Central memory CD8-positive, alpha-beta T cell (primary cell): ENCODE data around the gene RPS6KA5.
"Not testable (repeated sequence)": the region's sequence is repeated elsewhere in the genome, so short reads cannot be mapped to it uniquely, and the experiment has no call there.

Experiments used
- ATAC-seq: fragments of 150-1000 bp; cut with Tn5 transposase; replicated peaks from 2 replicates; pipeline ENCODE4 v1.10.0; 2022; ENCODE audit warnings: mild to moderate bottlenecking, moderate FRiP score, moderate number of reproducible peaks; ENCODE audit not compliant: poor library complexity, severe bottlenecking; ENCODE audit errors: extremely low read depth
- DNase-seq, 2 donors: peaks; one replicate each; pipeline ENCODE4 v3.0.0; 2021; ENCODE audit warnings: low spot score in 2 of 2
- H3K27ac Mint-ChIP-seq: one replicate; pipeline ENCODE4 v1.8.0; 2022; ENCODE audit warnings: low read depth, mild to moderate bottlenecking, moderate library complexity, mixed read lengths
- H3K27me3 Mint-ChIP-seq: one replicate; pipeline ENCODE4 v1.8.0; 2022; ENCODE audit warnings: mixed read lengths
- H3K36me3 Mint-ChIP-seq: one replicate; pipeline ENCODE4 v1.8.0; 2022; ENCODE audit warnings: mild to moderate bottlenecking, moderate library complexity, mixed read lengths; ENCODE audit not compliant: insufficient read depth
- H3K4me1 Mint-ChIP-seq: one replicate; pipeline ENCODE4 v1.8.0; 2022; ENCODE audit warnings: mixed read lengths
- H3K4me3 Mint-ChIP-seq: one replicate; pipeline ENCODE4 v1.8.0; 2022; ENCODE audit warnings: mild to moderate bottlenecking, moderate library complexity, mixed read lengths
- H3K9me3 Mint-ChIP-seq: one replicate; pipeline ENCODE4 v1.8.0; 2022; ENCODE audit warnings: mixed read lengths

The RPS6KA5 gene

DNA sequence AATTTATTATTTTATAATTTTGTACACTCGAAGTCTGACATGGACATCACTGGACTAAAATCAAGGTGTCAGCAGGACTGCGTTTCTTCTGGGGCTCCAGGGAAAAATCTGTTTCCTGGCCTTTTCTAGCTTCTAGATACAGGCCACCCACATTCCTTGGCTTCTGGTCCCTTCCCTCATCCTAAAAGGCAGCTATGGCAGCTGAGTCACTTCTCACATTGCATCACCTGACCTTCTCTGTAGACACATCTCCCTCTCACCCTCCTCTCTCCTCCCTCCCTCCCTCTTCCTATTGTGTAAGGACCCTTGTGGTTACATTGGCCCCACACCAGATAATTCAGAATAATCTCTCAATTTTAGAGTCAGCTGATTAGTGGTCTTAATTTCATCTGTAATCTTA is 92.4 kb downstream of the RPS6KA5 start:
- no peak overlapping the region for H3K4me3 Mint-ChIP-seq
- H3K36me3 Mint-ChIP-seq, result peaks cover 4% of the 10 kb centered on the region
- no peaks in the 10 kb centered on the region for H3K27me3 Mint-ChIP-seq
- no peaks in the 10 kb centered on the region for H3K9me3 Mint-ChIP-seq
- no peak overlapping the region for H3K27ac Mint-ChIP-seq
- H3K4me1 Mint-ChIP-seq, result peaks cover 17% of the 10 kb centered on the region
- DNase-seq (no peak), ATAC-seq (no peak)

GRCh38 chr14:90966493-90966892 is 93.9 kb downstream of the RPS6KA5 start:
- H3K27me3 Mint-ChIP-seq, result no peaks in the 10 kb centered on the region
- H3K4me1 Mint-ChIP-seq, result peaks cover 17% of the 10 kb centered on the region
- peaks cover 2% of the 10 kb centered on the region for H3K36me3 Mint-ChIP-seq
- no peak for DNase-seq
- no peaks in the 10 kb centered on the region for H3K9me3 Mint-ChIP-seq
- H3K27ac Mint-ChIP-seq, result no peak overlapping the region
- no peak overlapping the region for H3K4me3 Mint-ChIP-seq
- ATAC-seq, result no peak

- peaks cover 17% of the 10 kb centered on the region for H3K4me1 Mint-ChIP-seq
- ATAC-seq, result no peak
- H3K4me3 Mint-ChIP-seq, result no peak overlapping the region
- H3K36me3 Mint-ChIP-seq, result peaks cover 2% of the 10 kb centered on the region
- H3K9me3 Mint-ChIP-seq, result no peaks in the 10 kb centered on the region
- no peak for DNase-seq
- no peaks in the 10 kb centered on the region for H3K27me3 Mint-ChIP-seq
- H3K27ac Mint-ChIP-seq, result peak overlapping the region; percentile 8
Observed at GRCh38 chr14:90965765-90966164, 94.7 kb downstream of the RPS6KA5 start.

- H3K27ac Mint-ChIP-seq, result no peak overlapping the region
- ATAC-seq (no peak), DNase-seq (no peak)
- no peaks in the 10 kb centered on the region for H3K27me3 Mint-ChIP-seq
- H3K4me3 Mint-ChIP-seq, result no peak overlapping the region
- peaks cover 1% of the 10 kb centered on the region for H3K36me3 Mint-ChIP-seq
- H3K4me1 Mint-ChIP-seq, result peaks cover 6% of the 10 kb centered on the region
- no peaks in the 10 kb centered on the region for H3K9me3 Mint-ChIP-seq
Observed at GRCh38 chr14:90963343-90963742, 97.1 kb downstream of the RPS6KA5 start.

DNA sequence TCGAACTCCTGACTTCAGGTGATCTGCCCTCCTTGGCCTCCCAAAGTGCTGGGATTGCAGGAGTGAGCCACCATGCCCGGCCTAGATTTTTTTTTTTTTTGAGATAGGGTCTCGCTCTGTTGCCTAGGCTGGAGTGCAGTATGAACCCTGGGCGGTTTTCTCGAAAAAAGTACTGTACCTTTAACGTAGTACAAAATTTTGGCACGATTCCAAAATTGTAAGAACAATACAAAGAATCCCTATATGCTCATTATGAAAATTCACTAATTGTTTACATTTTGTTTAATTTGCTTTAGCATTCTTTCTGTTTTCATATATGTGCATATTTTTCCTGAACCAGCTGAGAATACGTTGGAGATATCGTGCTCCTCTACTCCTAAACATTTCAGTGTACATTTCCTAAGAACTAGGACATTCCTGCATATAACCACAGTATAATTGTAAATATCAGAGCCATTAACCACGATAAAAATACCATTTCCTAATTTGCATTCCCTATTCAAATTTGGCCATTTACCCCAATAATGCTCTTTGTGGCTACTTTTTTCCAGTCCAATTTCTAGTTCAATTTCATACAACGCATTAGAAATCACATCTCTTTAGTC is 97.8 kb downstream of the RPS6KA5 start:
- DNase-seq (no peak), ATAC-seq (no peak)
- no peak overlapping the region for H3K27ac Mint-ChIP-seq
- H3K4me3 Mint-ChIP-seq, result no peak overlapping the region
- no peaks in the 10 kb centered on the region for H3K27me3 Mint-ChIP-seq
- H3K4me1 Mint-ChIP-seq, result peaks cover 6% of the 10 kb centered on the region
- H3K9me3 Mint-ChIP-seq, result no peaks in the 10 kb centered on the region
- H3K36me3 Mint-ChIP-seq, result no peaks in the 10 kb centered on the region

GRCh38 chr14:90960818-90961217 is 99.6 kb downstream of the RPS6KA5 start:
- H3K36me3 Mint-ChIP-seq, result peaks cover 3% of the 10 kb centered on the region
- ATAC-seq (no peak), DNase-seq (no peak)
- peaks cover 5% of the 10 kb centered on the region for H3K4me1 Mint-ChIP-seq
- no peaks in the 10 kb centered on the region for H3K27me3 Mint-ChIP-seq
- H3K4me3 Mint-ChIP-seq, result no peak overlapping the region
- peaks cover 5% of the 10 kb centered on the region for H3K9me3 Mint-ChIP-seq
- no peak overlapping the region for H3K27ac Mint-ChIP-seq

GRCh38 chr14:90959344-90959743 is 101.1 kb downstream of the RPS6KA5 start:
- Mint-ChIP-seq H3K4me3 (no peak overlapping the region), H3K9me3 (peaks cover 5% of the 10 kb centered on the region), H3K27ac (no peak overlapping the region), H3K36me3 (peaks cover 5% of the 10 kb centered on the region), H3K27me3 (no peaks in the 10 kb centered on the region), H3K4me1 (no peaks in the 10 kb centered on the region)
- DNase-seq (no peak), ATAC-seq (no peak)

GRCh38 chr14:90956273-90956672 is 104.2 kb downstream of the RPS6KA5 start:
- ATAC-seq (no peak), DNase-seq (no peak)
- no peaks in the 10 kb centered on the region for H3K27me3 Mint-ChIP-seq
- no peaks in the 10 kb centered on the region for H3K4me1 Mint-ChIP-seq
- no peak overlapping the region for H3K27ac Mint-ChIP-seq
- H3K36me3 Mint-ChIP-seq, result peaks cover 5% of the 10 kb centered on the region
- peaks cover 10% of the 10 kb centered on the region for H3K9me3 Mint-ChIP-seq
- no peak overlapping the region for H3K4me3 Mint-ChIP-seq

DNA sequence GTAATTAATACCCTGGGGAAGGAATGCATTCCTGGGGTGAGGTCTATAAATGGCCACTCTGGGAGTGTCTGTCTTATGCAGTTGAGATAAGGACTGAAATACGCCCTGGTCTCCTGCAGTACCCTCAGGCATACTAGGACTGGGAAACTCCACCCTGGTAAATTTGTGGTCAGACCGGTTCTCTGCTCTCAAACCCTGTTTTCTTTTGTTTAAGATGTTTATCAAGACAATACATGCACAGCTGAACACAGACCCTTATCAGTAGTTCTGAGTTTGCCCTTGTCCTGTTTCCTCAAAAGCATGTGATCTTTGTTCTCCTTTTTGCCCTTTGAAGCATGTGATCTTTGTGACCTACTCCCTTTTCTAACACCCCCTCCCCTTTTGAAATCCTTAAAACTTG is 106.8 kb downstream of the RPS6KA5 start:
- H3K4me1 Mint-ChIP-seq, H3K27ac Mint-ChIP-seq, ATAC-seq, H3K9me3 Mint-ChIP-seq, DNase-seq, H3K36me3 Mint-ChIP-seq, H3K27me3 Mint-ChIP-seq, H3K4me3 Mint-ChIP-seq: not testable (repeated sequence)

- Mint-ChIP-seq H3K27ac (no peak overlapping the region), H3K27me3 (no peaks in the 10 kb centered on the region), H3K36me3 (peaks cover 9% of the 10 kb centered on the region), H3K9me3 (peaks cover 17% of the 10 kb centered on the region), H3K4me3 (no peak overlapping the region), H3K4me1 (no peaks in the 10 kb centered on the region)
- ATAC-seq, result no peak
- no peak for DNase-seq
Observed at GRCh38 chr14:90943367-90943766, 117.1 kb downstream of the RPS6KA5 start.

GRCh38 chr14:90942511-90942910 is 117.9 kb downstream of the RPS6KA5 start:
- peaks cover 9% of the 10 kb centered on the region for H3K36me3 Mint-ChIP-seq
- H3K27me3 Mint-ChIP-seq, result no peaks in the 10 kb centered on the region
- DNase-seq (no peak), ATAC-seq (no peak)
- H3K4me3 Mint-ChIP-seq, result no peak overlapping the region
- peaks cover 17% of the 10 kb centered on the region for H3K9me3 Mint-ChIP-seq
- no peak overlapping the region for H3K27ac Mint-ChIP-seq
- H3K4me1 Mint-ChIP-seq, result no peaks in the 10 kb centered on the region

DNA sequence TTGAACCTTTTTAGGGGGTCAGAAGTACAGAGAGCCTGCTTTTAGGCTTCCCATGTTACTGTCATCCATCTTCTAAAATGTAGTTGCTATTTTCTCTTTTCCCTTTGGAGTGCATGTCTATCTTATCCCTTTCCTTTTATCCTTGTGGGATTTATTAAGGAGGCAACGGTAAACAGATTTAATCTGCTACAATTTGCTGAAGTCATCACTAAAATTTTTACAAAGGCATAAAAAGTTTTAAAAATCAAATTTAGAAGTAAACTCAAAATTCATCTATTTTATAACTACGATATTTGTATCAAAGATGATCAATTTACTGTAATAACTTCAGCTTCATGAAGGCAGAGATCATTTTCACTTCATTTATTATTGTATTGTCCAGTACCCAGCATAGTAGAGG is 118.7 kb downstream of the RPS6KA5 start:
- DNase-seq, result no peak
- peaks cover 17% of the 10 kb centered on the region for H3K9me3 Mint-ChIP-seq
- no peaks in the 10 kb centered on the region for H3K27me3 Mint-ChIP-seq
- ATAC-seq, result no peak
- H3K36me3 Mint-ChIP-seq, result peaks cover 9% of the 10 kb centered on the region
- no peak overlapping the region for H3K4me3 Mint-ChIP-seq
- H3K27ac Mint-ChIP-seq, result no peak overlapping the region
- H3K4me1 Mint-ChIP-seq, result no peaks in the 10 kb centered on the region

DNA sequence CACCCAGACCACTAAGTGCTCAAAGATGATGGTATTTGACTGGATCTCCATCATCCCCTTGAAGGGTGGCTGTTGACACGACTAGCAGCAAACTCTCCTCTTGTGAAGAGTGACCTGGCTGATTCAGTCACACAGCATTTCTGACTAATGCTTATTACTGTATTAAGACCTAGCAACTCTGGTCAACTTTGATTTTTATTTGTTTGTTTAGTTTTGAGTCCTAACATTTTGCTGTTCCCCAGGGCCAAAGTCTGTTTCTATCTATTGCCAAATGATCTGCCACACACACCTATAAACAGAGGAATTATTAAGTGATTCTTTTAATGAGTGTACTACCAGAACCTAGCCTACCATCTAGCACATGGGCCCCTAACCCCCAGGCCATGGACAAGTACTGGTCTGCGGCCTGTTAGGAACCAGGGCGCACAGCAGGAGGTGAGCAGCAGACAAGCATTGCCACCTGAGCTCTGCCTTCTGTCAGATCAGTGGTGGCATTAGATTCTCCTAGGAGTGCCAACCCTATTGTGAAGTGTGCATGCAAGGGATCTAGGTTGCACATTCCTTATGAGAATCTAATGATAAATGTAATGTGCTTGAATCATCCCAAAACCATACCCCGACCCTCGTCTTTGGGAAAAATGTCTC is 120.0 kb downstream of the RPS6KA5 start:
- Mint-ChIP-seq H3K9me3 (peaks cover 17% of the 10 kb centered on the region), H3K4me3 (no peak overlapping the region), H3K27me3 (no peaks in the 10 kb centered on the region), H3K36me3 (peaks cover 5% of the 10 kb centered on the region), H3K27ac (no peak overlapping the region), H3K4me1 (no peaks in the 10 kb centered on the region)
- DNase-seq (no peak), ATAC-seq (no peak)
